ENCODE measurements around the gene LAMA2.
A peak's percentile ranks its signal among the peaks of the same experiment; 100 is the strongest.

The LAMA2 gene

DNA sequence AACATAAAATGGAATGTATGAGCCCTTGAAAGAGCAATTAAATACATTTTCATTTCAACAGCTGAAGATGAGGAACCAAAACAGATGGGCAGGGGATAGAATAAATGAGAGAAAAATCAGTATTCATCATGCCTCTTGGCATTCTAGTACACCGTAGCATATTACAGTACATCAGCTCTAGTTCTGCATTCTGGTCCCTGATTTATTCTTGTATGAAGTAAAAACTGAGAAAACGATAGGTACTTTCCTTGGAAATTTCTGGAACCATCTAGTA is 477.7 kb downstream of the LAMA2 start:
- DNase-seq (ENCODE audit: low read depth), result no peak

DNA sequence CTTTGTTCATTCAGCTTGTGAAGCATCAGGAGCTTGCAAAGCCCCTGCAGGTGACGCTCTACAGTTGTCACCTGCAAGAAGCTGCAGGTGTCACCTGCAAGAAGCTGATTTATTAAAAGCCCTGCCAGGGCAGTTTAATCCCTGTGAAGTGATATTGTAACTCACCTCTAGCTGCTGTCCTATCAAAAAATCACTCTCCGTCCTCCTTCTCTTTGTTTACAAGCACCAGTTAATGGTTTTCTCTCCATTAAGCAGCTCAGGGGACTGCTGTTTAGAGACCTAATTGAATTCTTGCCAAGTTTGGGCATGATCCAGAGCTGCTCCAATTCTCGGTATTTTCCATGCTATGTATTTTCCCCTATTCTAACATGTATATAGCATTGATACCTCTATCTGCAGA is 481.1 kb downstream of the LAMA2 start:
- DNase-seq (ENCODE audit: low read depth), result no peak

DNA sequence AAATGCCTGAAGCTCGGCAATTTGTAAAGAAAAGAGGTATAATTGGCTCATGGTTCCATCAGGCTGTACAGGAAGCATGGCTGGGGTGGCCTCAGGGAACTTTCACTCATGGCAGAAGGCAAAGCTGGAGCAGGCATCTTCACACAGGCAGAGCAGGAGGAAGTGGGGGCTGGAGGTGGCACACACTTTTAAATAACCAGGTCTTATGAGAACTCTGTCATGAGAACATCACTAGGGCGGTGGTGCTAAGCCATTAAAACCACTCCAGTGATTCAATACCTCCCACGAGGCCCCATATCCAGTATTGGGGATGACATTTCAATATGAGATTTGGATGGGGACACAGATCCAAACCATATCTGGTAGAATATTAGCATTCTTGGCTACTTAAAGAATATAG is 481.8 kb downstream of the LAMA2 start:
- DNase-seq (ENCODE audit: low read depth), result no peak

DNA sequence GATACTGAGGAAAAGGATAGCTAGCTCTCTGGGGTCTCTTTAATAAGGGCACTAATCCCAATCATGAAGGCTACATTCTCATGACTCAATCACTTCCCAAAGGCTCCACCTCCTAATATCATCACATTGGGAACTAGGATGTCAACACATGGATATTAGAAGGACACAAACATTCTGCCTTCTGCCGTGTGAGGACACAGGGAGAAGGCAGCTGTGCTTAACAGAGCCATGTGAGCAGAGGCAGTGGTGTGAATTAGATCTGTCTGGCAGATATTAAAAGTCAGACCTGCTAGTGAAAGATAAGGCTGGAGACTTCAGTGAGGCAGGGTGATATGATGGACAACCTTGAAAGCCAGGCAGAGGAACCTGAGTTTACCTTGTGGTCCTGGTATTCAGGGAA is 485.1 kb downstream of the LAMA2 start:
- no peak for DNase-seq (ENCODE audit: low read depth)

DNA sequence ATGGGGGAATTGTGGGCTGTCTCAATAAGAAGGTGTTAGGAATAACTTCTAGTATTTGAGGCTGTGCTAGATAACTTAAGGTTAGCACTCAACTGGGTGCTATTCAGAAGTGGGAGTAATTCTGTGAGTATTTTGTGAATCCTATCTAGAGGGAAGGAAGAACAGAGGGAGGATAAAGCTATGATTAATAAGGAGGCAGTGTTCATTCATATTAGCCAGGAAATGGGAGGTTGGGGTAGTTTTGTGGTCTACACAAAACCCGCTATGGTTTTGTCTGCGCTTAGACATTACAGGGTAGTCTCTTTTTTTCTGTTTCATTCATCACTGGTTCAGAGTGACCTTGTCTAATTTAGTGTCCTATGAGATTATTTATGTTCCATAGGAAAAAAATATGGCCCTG is 486.0 kb downstream of the LAMA2 start:
- no peak for DNase-seq (ENCODE audit: low read depth)

DNA sequence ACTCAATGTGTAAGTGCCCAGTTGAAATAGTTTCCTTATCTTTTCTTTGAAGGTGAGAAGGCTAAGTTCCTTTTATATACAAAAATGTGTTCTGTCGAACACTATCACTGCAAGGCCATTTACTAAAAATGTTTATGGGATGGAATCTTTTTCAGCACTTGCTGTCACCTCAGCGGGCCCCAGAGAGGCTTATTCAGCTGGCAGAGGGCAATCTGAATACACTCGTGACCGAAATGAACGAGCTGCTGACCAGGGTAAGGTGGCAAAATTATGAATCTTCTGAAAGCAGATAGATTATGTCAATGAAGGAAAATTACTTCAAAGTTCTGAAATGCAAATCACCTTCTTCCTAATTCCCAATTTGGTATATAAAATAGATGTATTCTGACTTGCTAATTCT is 486.8 kb downstream of the LAMA2 start:
- no peak for DNase-seq (ENCODE audit: low read depth)

DNA sequence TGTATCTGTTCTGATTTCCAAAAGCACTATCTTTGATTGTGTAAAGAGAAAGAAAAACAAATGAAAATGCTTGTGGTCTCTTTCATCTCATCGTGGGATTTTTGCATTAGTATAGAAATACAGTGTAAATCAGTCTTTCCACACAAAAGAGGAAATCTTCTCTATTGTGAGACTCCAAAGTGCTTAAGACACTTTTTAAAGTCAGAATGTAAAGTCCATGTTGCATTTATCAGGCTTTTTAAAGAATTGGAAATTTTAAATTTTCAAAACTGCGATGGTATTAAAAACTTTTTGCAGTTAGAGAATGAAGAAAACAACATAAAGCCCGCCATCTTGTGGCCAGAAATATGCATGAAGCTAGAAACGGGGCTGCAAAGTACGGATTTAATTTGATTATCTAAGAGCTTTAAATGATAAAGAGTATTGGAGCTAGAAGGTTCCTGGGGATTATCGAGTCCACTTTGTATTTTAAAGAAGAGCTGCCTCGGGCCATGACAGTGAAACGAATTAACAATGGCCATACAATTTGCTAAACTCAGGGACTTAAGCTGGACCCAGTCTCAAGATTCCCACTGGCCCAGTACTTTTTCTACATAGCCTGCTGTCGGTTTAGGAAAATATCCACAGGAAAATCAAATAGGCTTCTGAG is 487.5 kb downstream of the LAMA2 start:
- DNase-seq (ENCODE audit: low read depth), result peak; percentile 23

DNA sequence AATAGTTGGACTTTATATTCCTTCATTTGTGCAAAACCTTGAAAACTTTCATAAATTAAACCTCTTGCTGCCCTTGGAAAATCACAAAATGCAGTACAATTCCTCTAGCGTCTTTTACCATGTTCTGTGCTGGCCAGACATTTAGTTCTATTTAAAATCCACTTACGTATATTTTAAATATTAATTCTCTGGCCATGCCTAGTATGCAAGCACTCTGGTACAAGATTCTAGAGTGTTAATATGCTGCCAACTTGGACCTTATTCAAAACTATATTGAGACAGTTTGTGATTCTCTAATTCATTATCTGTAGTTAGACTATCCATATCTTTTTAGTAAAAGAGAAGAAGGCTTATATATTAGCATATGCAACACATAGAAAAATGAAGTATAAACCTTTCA is 498.9 kb downstream of the LAMA2 start:
- no peak for DNase-seq (ENCODE audit: low read depth)

DNA sequence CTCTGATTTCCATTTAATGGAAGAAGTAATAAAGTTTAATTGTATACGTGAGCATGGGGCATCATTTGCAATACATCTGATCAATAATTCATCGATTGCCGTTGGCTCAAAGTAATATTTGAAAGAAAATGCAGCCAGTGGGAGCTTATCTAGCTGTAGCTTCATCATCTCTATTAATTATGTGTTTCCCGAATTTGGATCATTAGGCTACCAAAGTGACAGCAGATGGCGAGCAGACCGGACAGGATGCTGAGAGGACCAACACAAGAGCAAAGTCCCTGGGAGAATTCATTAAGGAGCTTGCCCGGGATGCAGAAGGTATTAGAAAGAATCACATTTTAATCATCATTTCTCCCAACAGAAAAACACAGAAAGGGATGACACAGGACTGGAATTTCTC is 500.0 kb downstream of the LAMA2 start:
- no peak for DNase-seq (ENCODE audit: low read depth)

DNA sequence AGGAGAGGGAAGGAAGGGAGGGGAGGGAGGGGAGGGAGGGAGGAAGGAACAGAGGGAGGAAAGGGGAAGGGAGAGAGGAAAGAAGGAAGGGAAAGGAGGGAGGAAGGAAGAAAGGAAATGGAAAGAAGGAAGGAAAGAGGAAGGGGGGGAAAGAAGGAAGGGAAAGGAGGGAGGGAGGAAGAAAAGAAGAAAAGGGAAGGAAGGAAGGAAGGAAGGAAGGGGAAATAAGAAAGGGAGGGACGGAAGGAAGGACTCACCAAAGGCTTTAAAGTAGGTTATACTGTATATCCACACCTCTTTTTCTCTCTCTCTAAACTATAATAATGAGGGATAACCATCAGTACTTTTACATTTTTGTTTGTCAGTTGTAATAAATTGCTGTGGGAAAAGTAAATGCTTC is 502.2 kb downstream of the LAMA2 start:
- DNase-seq (ENCODE audit: low read depth), result no peak

DNA sequence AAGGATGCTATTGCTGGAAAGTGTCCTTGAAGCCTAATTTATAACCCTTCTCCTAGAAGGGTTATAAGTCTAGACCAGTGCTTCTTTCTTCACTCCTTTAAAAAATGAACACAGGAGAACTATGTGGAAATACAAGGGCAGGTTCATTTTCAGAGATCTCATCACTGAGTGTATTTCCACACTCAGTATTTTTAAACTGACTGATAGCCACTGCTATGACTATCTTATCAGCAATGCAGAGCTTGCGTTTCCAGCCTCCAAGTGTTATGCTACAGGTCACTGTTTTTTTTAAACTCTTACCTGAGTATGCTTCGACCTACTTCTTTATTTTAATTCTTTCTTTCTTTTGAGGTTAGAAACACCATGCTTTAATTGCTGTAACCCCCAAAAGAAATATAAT is 508.0 kb downstream of the LAMA2 start:
- no peak for DNase-seq (ENCODE audit: low read depth)

DNA sequence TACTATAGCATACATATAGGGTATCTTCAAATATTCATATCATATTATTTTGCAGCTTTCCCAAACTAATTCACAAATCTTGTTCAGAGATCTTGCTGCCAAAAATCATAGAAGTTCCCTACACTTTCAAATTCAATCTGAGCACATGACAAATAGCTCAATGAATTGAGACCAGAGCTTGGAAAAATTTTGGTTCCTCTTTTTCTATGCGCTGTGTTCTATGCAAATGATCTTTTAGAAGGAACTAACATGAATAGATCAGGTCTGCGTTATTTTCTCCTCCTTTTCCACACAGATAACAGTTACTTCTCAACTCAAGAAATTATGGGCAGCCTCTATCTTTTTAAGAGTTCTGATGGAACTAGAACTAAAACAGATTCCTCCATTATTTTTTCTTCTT is 510.7 kb downstream of the LAMA2 start:
- no peak for DNase-seq (ENCODE audit: low read depth)

DNA sequence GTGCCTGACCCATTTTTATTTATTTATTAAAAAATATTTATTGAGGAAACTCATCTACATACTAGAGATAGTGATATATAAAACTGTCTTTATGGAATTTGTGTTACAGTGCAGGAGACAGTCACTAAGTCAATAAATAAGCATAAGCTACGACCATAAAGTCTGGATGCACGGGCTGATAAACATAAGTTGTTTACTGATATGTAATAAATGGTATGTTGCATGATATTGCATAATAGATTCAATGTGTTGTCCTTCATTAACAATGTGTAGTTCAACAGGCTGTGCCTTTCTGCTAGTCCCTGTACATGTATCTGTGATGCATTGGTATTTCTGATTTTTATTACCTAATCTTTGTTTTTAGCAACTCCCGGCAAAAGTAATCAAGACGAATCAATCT is 515.8 kb downstream of the LAMA2 start:
- DNase-seq (ENCODE audit: low read depth), result no peak

DNA sequence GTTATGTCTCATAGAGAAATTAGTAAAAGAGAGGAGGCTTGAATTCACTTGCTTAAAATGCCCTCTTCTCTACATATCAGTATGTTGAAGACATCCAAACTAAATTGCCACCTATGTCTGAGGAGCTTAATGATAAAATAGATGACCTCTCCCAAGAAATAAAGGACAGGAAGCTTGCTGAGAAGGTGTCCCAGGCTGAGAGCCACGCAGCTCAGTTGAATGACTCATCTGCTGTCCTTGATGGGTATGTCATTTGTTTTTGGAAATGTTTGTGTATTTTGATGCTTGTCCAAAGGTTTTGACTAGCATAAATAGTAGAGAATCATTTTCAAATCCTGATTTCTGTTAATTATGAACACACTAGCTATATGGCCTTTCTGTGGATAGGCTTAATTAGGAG is 519.3 kb downstream of the LAMA2 start:
- DNase-seq (ENCODE audit: low read depth), result no peak

DNA sequence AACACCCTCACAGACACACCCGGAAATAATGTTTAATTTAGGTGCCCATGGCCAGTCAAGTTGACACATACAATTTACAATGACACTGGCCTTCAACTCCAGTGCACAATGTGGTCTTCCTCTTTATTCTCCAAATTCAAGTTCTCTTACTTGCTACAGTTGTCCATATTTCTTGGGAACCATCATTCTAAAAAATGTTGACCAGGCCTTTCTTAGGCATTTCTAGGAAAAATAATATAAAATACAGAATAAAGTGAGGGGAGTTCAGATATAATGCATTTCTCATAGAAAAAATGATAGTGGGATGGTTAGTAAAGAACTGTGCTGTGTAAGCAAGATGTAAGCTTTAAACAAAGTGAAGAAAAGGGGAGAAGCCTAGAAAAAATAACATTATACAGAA is 528.2 kb downstream of the LAMA2 start:
- DNase-seq (ENCODE audit: low read depth), result no peak

DNA sequence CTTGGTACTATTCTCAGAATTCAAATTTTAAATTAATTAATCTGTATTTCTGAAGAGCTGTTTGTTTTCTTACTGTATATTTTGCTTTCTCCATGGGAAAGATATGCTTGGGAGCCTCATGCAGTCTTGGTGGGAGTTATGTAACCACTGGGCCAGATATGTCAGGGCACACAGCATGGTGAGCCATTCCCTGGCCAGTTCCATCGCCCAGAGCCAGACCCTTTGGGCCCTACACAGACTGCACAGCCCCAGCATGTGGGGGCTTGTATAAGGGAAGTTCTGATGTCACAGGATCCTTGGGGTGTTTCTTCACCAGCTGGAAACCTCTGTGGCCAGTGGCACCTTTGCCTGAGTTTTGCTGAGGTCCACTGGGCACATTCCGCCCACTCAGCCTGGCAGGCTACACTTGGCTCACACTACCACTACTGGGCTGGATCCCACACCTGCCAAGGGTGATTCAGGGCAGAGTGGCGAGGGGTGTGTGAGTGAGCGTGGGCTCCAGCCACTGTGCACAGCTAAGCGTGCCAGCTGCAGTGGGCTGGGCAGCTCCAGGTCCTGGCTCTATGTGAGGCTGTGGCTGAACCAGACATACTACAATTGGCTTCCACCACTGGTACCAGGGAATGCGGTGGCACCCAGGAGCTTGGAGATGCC is 533.5 kb downstream of the LAMA2 start:
- DNase-seq (ENCODE audit: low read depth), result no peak

DNA sequence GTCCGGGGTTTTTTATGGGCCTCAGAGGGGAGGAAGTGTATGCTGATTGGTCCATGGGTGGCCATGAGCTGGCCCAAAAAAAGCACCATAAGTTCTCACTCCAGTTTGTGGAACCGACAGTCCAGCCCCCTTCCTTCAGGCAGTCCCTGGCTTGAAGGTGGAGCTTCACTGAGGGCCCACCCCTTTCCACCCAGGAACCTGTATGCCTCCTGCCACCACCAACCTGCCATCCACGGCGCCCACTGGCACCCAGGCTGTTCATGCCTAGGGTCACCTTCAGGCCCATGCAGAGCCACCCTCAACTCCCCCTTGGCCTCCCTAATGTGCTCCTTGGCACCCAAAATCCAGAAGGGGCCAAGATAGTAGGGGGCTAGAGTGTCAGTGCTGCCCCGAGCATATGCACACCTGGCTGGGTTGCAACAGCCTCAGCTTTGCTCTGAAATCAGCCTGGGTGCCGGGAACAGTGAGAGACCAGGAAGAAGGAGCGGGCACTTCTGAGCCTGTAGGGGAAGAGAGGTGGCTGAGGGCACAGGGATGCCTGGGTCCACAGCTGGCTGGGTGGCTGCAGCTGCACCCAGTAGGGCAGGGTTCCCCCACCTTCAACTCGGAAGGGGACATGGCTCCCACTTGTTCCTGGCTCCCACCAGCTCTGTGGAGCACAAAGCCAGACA is 534.6 kb downstream of the LAMA2 start:
- no peak for DNase-seq (ENCODE audit: low read depth)

DNA sequence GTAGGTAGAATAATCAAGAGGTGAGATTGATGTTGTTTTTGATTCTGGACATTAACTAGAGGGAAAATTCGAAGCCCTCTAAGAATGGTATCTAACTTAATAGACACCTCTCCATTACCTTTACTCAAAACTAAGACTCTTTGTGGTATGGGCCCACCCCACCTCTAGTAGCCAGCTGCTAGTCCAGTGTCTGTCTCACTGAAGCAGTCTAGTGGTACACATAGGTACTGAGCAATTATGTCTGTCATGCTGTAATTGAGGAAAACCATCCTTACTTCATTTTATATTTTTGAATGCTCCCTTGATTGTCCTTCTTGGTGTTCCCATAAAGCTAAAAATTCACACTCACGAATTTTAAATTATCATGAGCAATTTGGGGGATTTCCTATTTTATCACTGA is 536.4 kb downstream of the LAMA2 start:
- no peak for DNase-seq (ENCODE audit: low read depth)

DNA sequence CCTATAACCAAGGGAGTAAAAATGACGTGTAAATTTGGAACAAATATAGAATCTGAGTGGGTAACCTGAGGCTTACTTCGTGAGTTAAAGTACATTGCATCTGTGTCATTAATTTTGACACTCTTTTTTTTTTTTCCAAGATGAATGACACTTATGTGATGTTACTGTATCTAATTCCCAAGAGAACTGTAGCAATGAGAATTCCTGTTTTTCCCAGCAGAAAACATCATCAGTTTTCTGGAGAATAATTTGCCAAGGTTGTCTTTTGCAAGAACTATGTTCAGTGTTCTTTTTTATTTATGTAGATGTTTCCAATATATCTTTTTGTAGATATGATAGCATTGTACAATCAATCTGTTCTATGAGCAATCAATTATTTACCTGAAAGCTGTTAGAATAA is 543.4 kb downstream of the LAMA2 start:
- no peak for DNase-seq (ENCODE audit: low read depth)

DNA sequence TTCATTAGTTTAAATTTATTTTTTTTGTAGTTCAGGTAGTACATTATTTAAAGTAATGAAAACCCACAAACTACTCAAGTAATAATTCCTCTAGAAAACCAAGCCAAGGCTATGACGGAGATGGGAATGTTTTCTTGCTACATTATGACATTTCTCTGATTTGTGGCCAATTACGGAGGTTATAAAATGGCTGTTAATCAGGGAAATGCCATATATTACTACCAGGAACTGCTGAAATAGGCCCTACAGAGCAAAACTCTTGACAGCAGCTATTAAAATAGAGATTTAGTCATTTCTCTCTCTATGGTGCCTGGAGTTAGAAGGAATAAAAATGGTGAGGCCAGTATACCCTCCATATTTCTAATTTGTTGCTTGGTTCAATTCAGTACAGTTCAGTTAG is 547.0 kb downstream of the LAMA2 start:
- DNase-seq (ENCODE audit: low read depth), result no peak

DNA sequence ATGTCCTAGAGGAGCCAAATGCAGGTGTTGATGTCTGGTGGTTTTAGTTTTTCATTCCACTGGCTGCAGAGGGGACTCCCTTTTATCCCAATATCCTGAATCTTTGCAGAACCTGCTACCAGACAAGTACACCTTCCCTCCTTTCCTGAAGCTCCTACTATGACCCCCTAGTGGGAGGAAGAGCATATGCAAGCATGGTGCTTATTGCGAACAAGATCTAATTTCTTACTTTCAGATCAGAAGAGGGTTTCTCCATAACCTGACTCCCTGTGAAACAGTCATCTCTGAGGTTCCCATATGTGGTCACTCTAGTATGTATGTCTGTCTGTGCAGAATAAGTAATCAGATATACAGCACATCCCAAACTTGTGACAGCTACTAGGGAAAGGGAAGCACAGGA is 549.8 kb downstream of the LAMA2 start:
- DNase-seq (ENCODE audit: low read depth), result no peak

DNA sequence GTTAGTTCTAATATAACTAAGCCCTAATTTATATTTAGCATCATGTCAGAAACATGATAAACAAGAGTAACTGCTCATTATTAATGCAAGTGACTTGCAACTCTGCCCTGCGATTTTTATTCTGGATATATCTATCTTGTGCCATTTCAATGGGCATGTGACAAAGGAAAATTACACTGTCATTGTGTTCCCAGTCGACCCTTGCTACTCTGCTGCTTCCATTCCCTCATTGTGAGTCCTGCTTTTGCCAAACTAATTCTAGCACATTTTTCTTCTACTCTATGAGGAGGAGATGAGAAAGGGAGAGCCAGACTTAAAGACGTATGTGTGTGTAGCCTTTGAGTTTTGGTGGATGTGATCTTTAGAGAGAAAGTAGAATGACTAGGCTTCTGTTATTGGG is 551.2 kb downstream of the LAMA2 start:
- DNase-seq (ENCODE audit: low read depth), result no peak

DNA sequence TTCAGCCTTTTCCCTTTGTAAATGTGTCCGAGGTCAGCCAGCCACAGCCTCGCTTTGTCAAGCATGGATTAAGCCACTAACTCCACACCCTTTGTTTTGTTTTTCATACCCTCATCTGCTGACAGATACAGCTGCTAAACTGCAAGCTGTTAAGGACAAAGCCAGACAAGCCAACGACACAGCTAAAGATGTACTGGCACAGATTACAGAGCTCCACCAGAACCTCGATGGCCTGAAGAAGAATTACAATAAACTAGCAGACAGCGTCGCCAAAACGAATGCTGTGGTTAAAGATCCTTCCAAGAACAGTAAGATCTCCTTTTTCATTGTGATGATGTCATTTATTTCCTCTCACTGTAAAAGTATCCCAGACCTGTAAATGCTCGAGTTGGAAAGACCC is 557.8 kb downstream of the LAMA2 start:
- no peak for DNase-seq (ENCODE audit: low read depth)

DNA sequence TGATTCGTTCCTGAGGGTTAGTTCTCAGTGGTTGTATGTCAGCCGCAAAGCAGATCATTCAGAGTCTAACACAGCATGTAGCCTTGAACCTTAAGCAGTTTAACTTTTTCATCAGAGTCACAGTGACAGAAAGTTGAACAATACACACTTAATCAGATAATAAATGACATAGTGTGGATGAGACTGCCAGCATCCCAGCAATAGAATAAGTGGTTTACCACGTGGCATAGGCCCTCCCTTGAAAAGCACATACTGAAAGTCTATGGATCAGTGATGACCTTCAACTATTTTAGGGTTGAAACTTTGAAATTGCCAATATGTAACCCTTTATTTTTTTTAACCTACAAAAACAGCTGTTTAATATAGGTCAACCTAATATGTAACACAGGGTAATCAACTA is 561.7 kb downstream of the LAMA2 start:
- DNase-seq (ENCODE audit: low read depth), result no peak
